HEK293 (cell line): ENCODE data around the gene PLB1.

ENCODE experiments used
- CTCF ChIA-PET: fragments of 350-600 bp; formaldehyde crosslinking; extraction: SDS; loops from one replicate; lab custom pipeline; 2021; ENCODE audit warnings: antibody characterized with exemption; lab: Yijun Ruan, JAX
- POLR2A ChIA-PET: fragments of 300-600 bp; formaldehyde crosslinking; extraction: SDS; loops from one replicate; lab custom pipeline; 2020; ENCODE audit warnings: antibody characterized with exemption, inconsistent platforms; lab: Yijun Ruan, JAX
- H3K27ac ChIP-seq: fragments of 200-500 bp; sonication (Bioruptor generic); 2 replicates; pipeline ENCODE4 v1.5.1; 2014; ENCODE audit warnings: low read depth, low read length, control low read depth, inconsistent platforms; ENCODE audit errors: extremely low read depth
- H3K36me3 ChIP-seq, 2 experiments: fragments of 200-500 bp in 1 of 2; sonication (Bioruptor generic) in 1 of 2; 1 replicate in 1 of 2; 2 replicates in 1 of 2; pipeline ENCODE4 v1.5.1; 2014 to 2017; ENCODE audit warnings: inconsistent platforms in 2 of 2, low read length in 2 of 2; ENCODE audit not compliant: control insufficient read depth in 2 of 2, insufficient read depth in 1 of 2
- H3K4me1 ChIP-seq: fragments of 200-500 bp; sonication (Bioruptor generic); 2 replicates; pipeline ENCODE4 v1.5.1; 2014; ENCODE audit warnings: mild to moderate bottlenecking, low read length, inconsistent platforms; ENCODE audit not compliant: control insufficient read depth, insufficient read depth
- H3K4me3 ChIP-seq: 2 replicates; pipeline ENCODE4 v1.5.1; 2011; ENCODE audit warnings: low read depth, mild to moderate bottlenecking, control low read depth, low read length, moderate library complexity
- H3K9me3 ChIP-seq: fragments of 200-500 bp; sonication (Bioruptor generic); 2 replicates; pipeline ENCODE4 v1.5.1; 2014; ENCODE audit warnings: low read depth, low read length, inconsistent platforms; ENCODE audit not compliant: control insufficient read depth, insufficient read depth
- BCL11B ChIP-seq: fragments of 450-650 bp; formaldehyde crosslinking; IDR thresholded peaks from 2 replicates; pipeline ENCODE4 v1.5.1; 2016; ENCODE audit warnings: low read depth, missing biosample characterization, missing genetic modification characterization
- EGR2 ChIP-seq: fragments of 450-650 bp; formaldehyde crosslinking; IDR thresholded peaks from 2 replicates; pipeline ENCODE4 v1.5.1; 2016; ENCODE audit warnings: low read depth, missing biosample characterization, missing genetic modification characterization
- GLIS2 ChIP-seq: fragments of 450-650 bp; formaldehyde crosslinking; IDR thresholded peaks from 2 replicates; pipeline ENCODE4 v1.5.1; 2016; ENCODE audit warnings: missing biosample characterization, missing genetic modification characterization
- OSR2 ChIP-seq: fragments of 450-650 bp; formaldehyde crosslinking; IDR thresholded peaks from 2 replicates; pipeline ENCODE4 v1.5.1; 2016; ENCODE audit warnings: missing biosample characterization, missing genetic modification characterization
- PBX3 ChIP-seq: sonication (generic); formaldehyde crosslinking; IDR thresholded peaks from 2 replicates; pipeline ENCODE4 v1.8.1; 2022; ENCODE audit warnings: mild to moderate bottlenecking, moderate library complexity, missing genetic modification reagents
- SETDB1 ChIP-seq: IDR thresholded peaks from one replicate; pipeline ENCODE4 v1.6.1; 2017; ENCODE audit warnings: mild to moderate bottlenecking, low read length, moderate library complexity, mixed read lengths; ENCODE audit not compliant: insufficient read length
- SP3 ChIP-seq: fragments of 450-650 bp; formaldehyde crosslinking; IDR thresholded peaks from 2 replicates; pipeline ENCODE4 v1.5.1; 2016; ENCODE audit warnings: missing biosample characterization, missing genetic modification characterization
- ZBTB20 ChIP-seq: fragments of 450-650 bp; formaldehyde crosslinking; IDR thresholded peaks from 2 replicates; pipeline ENCODE4 v1.5.1; 2016; ENCODE audit warnings: missing biosample characterization, missing genetic modification characterization
- ZBTB48 ChIP-seq: fragments of 450-650 bp; formaldehyde crosslinking; IDR thresholded peaks from 2 replicates; pipeline ENCODE4 v1.5.1; 2016; ENCODE audit warnings: missing biosample characterization, missing genetic modification characterization
- ZBTB7A ChIP-seq: fragments of 450-650 bp; formaldehyde crosslinking; IDR thresholded peaks from 2 replicates; pipeline ENCODE4 v1.5.1; 2016; ENCODE audit warnings: low read depth, missing biosample characterization, missing genetic modification characterization
- ZNF138 ChIP-seq: fragments of 450-650 bp; formaldehyde crosslinking; IDR thresholded peaks from 2 replicates; pipeline ENCODE4 v1.5.1; 2016; ENCODE audit warnings: missing biosample characterization, missing genetic modification characterization, borderline replicate concordance
- ZNF24 ChIP-seq: fragments of 450-650 bp; formaldehyde crosslinking; IDR thresholded peaks from 2 replicates; pipeline ENCODE4 v1.5.1; 2016; ENCODE audit warnings: missing biosample characterization, missing genetic modification characterization
- ZNF366 ChIP-seq: fragments of 450-650 bp; formaldehyde crosslinking; conservative IDR thresholded peaks from 2 replicates; pipeline ENCODE4 v1.5.1; 2016; ENCODE audit warnings: missing biosample characterization, missing genetic modification characterization
- ZNF394 ChIP-seq: fragments of 450-650 bp; formaldehyde crosslinking; IDR thresholded peaks from 2 replicates; pipeline ENCODE4 v1.5.1; 2016; ENCODE audit warnings: missing biosample characterization, missing genetic modification characterization, mild to moderate bottlenecking, moderate library complexity, borderline replicate concordance
- ZNF416 ChIP-seq: fragments of 450-650 bp; formaldehyde crosslinking; IDR thresholded peaks from 2 replicates; pipeline ENCODE4 v1.5.1; 2016; ENCODE audit warnings: missing biosample characterization, missing genetic modification characterization
- ZNF426 ChIP-seq: fragments of 450-650 bp; formaldehyde crosslinking; IDR thresholded peaks from 2 replicates; pipeline ENCODE4 v1.5.1; 2017; ENCODE audit warnings: missing biosample characterization, missing genetic modification characterization, mild to moderate bottlenecking, inconsistent platforms, moderate library complexity
- ZNF433 ChIP-seq: fragments of 450-650 bp; formaldehyde crosslinking; IDR thresholded peaks from 2 replicates; pipeline ENCODE4 v1.5.1; 2016; ENCODE audit warnings: missing biosample characterization, missing genetic modification characterization, low read depth
- ZNF449 ChIP-seq: fragments of 450-650 bp; formaldehyde crosslinking; IDR thresholded peaks from 2 replicates; pipeline ENCODE4 v1.5.1; 2017; ENCODE audit warnings: missing biosample characterization, mild to moderate bottlenecking, missing genetic modification characterization, moderate library complexity
- ZNF473 ChIP-seq: fragments of 450-650 bp; formaldehyde crosslinking; IDR thresholded peaks from 2 replicates; pipeline ENCODE4 v1.5.1; 2017; ENCODE audit warnings: missing biosample characterization, missing genetic modification characterization
- ZNF555 ChIP-seq: fragments of 450-650 bp; formaldehyde crosslinking; conservative IDR thresholded peaks from 2 replicates; pipeline ENCODE4 v1.5.1; 2017; ENCODE audit warnings: missing biosample characterization, mild to moderate bottlenecking, missing genetic modification characterization, inconsistent platforms
- ZNF600 ChIP-seq: fragments of 450-650 bp; formaldehyde crosslinking; IDR thresholded peaks from 2 replicates; pipeline ENCODE4 v1.5.1; 2016; ENCODE audit warnings: missing biosample characterization, missing genetic modification characterization
- ZNF624 ChIP-seq: fragments of 450-650 bp; formaldehyde crosslinking; IDR thresholded peaks from 2 replicates; pipeline ENCODE4 v1.5.1; 2017; ENCODE audit warnings: missing biosample characterization, missing genetic modification characterization
- ZNF629 ChIP-seq: fragments of 450-650 bp; formaldehyde crosslinking; IDR thresholded peaks from 2 replicates; pipeline ENCODE4 v1.5.1; 2017; ENCODE audit warnings: missing biosample characterization, missing genetic modification characterization
- ZNF670 ChIP-seq: fragments of 450-650 bp; formaldehyde crosslinking; IDR thresholded peaks from 2 replicates; pipeline ENCODE4 v1.5.1; 2016; ENCODE audit warnings: missing biosample characterization, missing genetic modification characterization, low read depth
- ZNF704 ChIP-seq: fragments of 450-650 bp; formaldehyde crosslinking; IDR thresholded peaks from 2 replicates; pipeline ENCODE4 v1.5.1; 2016; ENCODE audit warnings: missing biosample characterization, missing genetic modification characterization
- ZNF768 ChIP-seq: fragments of 450-650 bp; formaldehyde crosslinking; IDR thresholded peaks from 2 replicates; pipeline ENCODE4 v1.5.1; 2018; ENCODE audit warnings: missing biosample characterization, mild to moderate bottlenecking, missing genetic modification characterization
- ZSCAN23 ChIP-seq: fragments of 450-650 bp; formaldehyde crosslinking; IDR thresholded peaks from 2 replicates; pipeline ENCODE4 v1.5.1; 2016; ENCODE audit warnings: missing biosample characterization, missing genetic modification characterization
- TF ChIP-seq, protein P1 (sequence below): fragments of 450-650 bp; formaldehyde crosslinking; IDR thresholded peaks from 2 replicates; pipeline ENCODE4 v1.5.1; 2016; ENCODE audit warnings: missing biosample characterization, missing genetic modification characterization
- TF ChIP-seq, protein P2 (sequence below): fragments of 450-650 bp; formaldehyde crosslinking; IDR thresholded peaks from 2 replicates; pipeline ENCODE4 v1.5.1; 2016; ENCODE audit warnings: missing biosample characterization, missing genetic modification characterization
- TF ChIP-seq, protein P3 (sequence below): fragments of 450-650 bp; formaldehyde crosslinking; IDR thresholded peaks from 2 replicates; pipeline ENCODE4 v1.5.1; 2016; ENCODE audit warnings: missing biosample characterization, missing genetic modification characterization

The PLB1 gene

GRCh38 chr2:28645553-28645952, 149.7 kb downstream of the PLB1 start:
- ChIA-PET CTCF (no interaction called here), POLR2A (no interaction called here)
- no peak overlapping the region for H3K27ac ChIP-seq
- TF ChIP-seq, protein P1, sequence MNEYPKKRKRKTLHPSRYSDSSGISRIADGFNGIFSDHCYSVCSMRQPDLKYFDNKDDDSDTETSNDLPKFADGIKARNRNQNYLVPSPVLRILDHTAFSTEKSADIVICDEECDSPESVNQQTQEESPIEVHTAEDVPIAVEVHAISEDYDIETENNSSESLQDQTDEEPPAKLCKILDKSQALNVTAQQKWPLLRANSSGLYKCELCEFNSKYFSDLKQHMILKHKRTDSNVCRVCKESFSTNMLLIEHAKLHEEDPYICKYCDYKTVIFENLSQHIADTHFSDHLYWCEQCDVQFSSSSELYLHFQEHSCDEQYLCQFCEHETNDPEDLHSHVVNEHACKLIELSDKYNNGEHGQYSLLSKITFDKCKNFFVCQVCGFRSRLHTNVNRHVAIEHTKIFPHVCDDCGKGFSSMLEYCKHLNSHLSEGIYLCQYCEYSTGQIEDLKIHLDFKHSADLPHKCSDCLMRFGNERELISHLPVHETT (tag by site-specific recombination): no peak
- TF ChIP-seq ZNF600 (tag by site-specific recombination) (no peak), SETDB1 (no peak), ZNF768 (tag by site-specific recombination) (no peak), GLIS2 (no peak), SP3 (tag by site-specific recombination) (no peak), ZBTB20 (tag by site-specific recombination) (no peak), OSR2 (tag by site-specific recombination) (no peak), ZNF555 (tag by site-specific recombination) (no peak), ZNF366 (no peak), ZNF416 (tag by site-specific recombination) (no peak), ZNF704 (tag by site-specific recombination) (no peak), ZSCAN23 (tag by site-specific recombination) (no peak), ZBTB48 (tag by site-specific recombination) (no peak), ZNF426 (tag by site-specific recombination) (no peak), BCL11B (tag by site-specific recombination) (no peak), ZNF433 (tag by site-specific recombination) (no peak), ZNF624 (tag by site-specific recombination) (no peak)
- TF ChIP-seq, protein P2, sequence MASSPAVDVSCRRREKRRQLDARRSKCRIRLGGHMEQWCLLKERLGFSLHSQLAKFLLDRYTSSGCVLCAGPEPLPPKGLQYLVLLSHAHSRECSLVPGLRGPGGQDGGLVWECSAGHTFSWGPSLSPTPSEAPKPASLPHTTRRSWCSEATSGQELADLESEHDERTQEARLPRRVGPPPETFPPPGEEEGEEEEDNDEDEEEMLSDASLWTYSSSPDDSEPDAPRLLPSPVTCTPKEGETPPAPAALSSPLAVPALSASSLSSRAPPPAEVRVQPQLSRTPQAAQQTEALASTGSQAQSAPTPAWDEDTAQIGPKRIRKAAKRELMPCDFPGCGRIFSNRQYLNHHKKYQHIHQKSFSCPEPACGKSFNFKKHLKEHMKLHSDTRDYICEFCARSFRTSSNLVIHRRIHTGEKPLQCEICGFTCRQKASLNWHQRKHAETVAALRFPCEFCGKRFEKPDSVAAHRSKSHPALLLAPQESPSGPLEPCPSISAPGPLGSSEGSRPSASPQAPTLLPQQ (tag by site-specific recombination): no peak
- H3K9me3 ChIP-seq: no peaks in the 10 kb centered on the region
- no peaks in the 10 kb centered on the region for H3K36me3 ChIP-seq
- H3K4me3 ChIP-seq: no peak overlapping the region
- no peaks in the 10 kb centered on the region for H3K4me1 ChIP-seq

GRCh38 chr2:28647682-28648081, 151.8 kb downstream of the PLB1 start:
- H3K36me3 ChIP-seq: no peaks in the 10 kb centered on the region
- no peak overlapping the region for H3K4me3 ChIP-seq
- ChIA-PET POLR2A (no interaction called here), CTCF (no interaction called here)
- no peaks in the 10 kb centered on the region for H3K4me1 ChIP-seq
- H3K27ac ChIP-seq: no peak overlapping the region
- no peaks in the 10 kb centered on the region for H3K9me3 ChIP-seq
- no peak for TF ChIP-seq ZNF670
- TF ChIP-seq ZBTB7A (tag by site-specific recombination): no peak
- TF ChIP-seq ZNF629 (tag by site-specific recombination): no peak
- TF ChIP-seq ZNF473: no peak
- TF ChIP-seq ZNF449 (tag by site-specific recombination): no peak
- no peak for TF ChIP-seq ZNF394 (tag by site-specific recombination)
- TF ChIP-seq ZNF24 (tag by site-specific recombination): no peak
- TF ChIP-seq EGR2 (tag by site-specific recombination): no peak
- TF ChIP-seq, protein P3, sequence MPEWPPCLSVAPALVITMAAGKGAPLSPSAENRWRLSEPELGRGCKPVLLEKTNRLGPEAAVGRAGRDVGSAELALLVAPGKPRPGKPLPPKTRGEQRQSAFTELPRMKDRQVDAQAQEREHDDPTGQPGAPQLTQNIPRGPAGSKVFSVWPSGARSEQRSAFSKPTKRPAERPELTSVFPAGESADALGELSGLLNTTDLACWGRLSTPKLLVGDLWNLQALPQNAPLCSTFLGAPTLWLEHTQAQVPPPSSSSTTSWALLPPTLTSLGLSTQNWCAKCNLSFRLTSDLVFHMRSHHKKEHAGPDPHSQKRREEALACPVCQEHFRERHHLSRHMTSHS (tag by site-specific recombination): no peak
- no peak for TF ChIP-seq PBX3 (CRISPR knock-in tag)
- no peak for TF ChIP-seq ZNF138
- no peak for TF ChIP-seq OSR2 (tag by site-specific recombination)
- TF ChIP-seq SETDB1: no peak
